Vagina (tissue), 2 donors: ENCODE results near the gene ALG9.

Source experiments
- POLR2A ChIP-seq, 2 donors: fragments of 450-650 bp; IDR thresholded peaks; one replicate each; pipeline ENCODE4 v1.6.1; 2017; ENCODE audit warnings: antibody characterized with exemption in 2 of 2, mild to moderate bottlenecking in 2 of 2, moderate library complexity in 2 of 2
- TF ChIP-seq, protein P1 (sequence below), 3 experiments: fragments of 450-650 bp in 2 of 3; fragments of 200-600 bp in 1 of 3; sonication (generic) in 1 of 3; IDR thresholded peaks; one replicate each; pipeline ENCODE4 v1.5.1; 2017 to 2019; ENCODE audit warnings: antibody characterized with exemption in 3 of 3, mild to moderate bottlenecking in 2 of 3, moderate library complexity in 2 of 3

GRCh38 chr11:111741751-111742150 lies 129.6 kb downstream of the ALG9 start:
- TF ChIP-seq, protein P1, sequence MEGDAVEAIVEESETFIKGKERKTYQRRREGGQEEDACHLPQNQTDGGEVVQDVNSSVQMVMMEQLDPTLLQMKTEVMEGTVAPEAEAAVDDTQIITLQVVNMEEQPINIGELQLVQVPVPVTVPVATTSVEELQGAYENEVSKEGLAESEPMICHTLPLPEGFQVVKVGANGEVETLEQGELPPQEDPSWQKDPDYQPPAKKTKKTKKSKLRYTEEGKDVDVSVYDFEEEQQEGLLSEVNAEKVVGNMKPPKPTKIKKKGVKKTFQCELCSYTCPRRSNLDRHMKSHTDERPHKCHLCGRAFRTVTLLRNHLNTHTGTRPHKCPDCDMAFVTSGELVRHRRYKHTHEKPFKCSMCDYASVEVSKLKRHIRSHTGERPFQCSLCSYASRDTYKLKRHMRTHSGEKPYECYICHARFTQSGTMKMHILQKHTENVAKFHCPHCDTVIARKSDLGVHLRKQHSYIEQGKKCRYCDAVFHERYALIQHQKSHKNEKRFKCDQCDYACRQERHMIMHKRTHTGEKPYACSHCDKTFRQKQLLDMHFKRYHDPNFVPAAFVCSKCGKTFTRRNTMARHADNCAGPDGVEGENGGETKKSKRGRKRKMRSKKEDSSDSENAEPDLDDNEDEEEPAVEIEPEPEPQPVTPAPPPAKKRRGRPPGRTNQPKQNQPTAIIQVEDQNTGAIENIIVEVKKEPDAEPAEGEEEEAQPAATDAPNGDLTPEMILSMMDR (IDR thresholded peaks at IDR 0.05) = no peak
- TF ChIP-seq POLR2A (IDR thresholded peaks at IDR 0.05) = no peak
